ENCODE results near the gene ITPKB.
"Not testable (repeated sequence)": the region's sequence is repeated elsewhere in the genome, so short reads cannot be mapped to it uniquely, and the experiment has no call there.

The ITPKB gene

DNA sequence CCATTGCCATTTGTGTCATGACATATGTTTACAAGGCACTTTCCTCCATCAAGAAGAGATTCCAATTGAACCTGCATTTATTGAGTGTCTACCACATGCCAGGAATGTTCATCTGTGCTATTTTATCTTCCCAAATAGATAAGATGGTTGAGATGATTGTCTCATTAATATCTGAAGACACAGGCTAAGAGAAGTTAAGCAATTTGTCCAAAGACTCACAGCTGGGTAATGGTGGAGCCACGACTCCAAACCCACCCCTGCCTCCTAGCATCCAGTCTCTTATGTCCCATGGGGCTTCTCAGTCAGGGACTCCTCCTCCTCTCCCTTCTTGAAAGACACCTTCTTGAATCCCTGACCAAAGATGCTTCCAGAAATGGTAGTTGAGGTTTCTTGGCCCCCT, 122.4 kb downstream of the ITPKB start:
- no peak overlapping the region for H3K4me3 ChIP-seq (ENCODE audit: control insufficient read depth, low read depth, low read length)
- DNase-seq (ENCODE audit: low read depth): no peak
- TF ChIP-seq, protein P1, sequence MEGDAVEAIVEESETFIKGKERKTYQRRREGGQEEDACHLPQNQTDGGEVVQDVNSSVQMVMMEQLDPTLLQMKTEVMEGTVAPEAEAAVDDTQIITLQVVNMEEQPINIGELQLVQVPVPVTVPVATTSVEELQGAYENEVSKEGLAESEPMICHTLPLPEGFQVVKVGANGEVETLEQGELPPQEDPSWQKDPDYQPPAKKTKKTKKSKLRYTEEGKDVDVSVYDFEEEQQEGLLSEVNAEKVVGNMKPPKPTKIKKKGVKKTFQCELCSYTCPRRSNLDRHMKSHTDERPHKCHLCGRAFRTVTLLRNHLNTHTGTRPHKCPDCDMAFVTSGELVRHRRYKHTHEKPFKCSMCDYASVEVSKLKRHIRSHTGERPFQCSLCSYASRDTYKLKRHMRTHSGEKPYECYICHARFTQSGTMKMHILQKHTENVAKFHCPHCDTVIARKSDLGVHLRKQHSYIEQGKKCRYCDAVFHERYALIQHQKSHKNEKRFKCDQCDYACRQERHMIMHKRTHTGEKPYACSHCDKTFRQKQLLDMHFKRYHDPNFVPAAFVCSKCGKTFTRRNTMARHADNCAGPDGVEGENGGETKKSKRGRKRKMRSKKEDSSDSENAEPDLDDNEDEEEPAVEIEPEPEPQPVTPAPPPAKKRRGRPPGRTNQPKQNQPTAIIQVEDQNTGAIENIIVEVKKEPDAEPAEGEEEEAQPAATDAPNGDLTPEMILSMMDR (IDR thresholded peaks at IDR 0.05; ENCODE audit: control insufficient read depth, insufficient read depth, low read depth, low read length, missing control alignments): no peak

DNA sequence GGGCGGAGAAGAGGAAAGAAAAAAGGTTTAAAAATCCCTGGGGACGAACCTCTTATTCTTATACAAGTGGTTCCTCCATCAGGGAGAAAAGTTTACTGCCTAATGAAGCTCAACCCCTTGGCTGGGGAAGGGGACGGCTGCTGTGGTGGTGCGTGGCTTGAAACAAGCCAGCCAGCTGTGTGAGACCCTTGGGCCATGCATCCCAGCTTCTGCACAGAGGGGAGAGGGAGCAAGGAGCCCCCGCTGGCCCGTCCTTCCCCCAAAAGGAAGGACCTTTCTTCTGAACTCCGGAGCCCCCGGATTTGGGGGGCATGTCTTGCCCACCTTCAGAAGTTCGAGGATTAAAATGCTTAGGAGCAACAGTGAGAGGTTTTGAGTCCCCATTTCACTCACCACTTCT, 123.2 kb downstream of the ITPKB start:
- TF ChIP-seq, protein P1 (IDR thresholded peaks at IDR 0.05; ENCODE audit: control insufficient read depth, insufficient read depth, low read depth, low read length, missing control alignments): no peak
- no peak overlapping the region for H3K4me3 ChIP-seq (ENCODE audit: control insufficient read depth, low read depth, low read length)
- DNase-seq (ENCODE audit: low read depth): no peak

DNA sequence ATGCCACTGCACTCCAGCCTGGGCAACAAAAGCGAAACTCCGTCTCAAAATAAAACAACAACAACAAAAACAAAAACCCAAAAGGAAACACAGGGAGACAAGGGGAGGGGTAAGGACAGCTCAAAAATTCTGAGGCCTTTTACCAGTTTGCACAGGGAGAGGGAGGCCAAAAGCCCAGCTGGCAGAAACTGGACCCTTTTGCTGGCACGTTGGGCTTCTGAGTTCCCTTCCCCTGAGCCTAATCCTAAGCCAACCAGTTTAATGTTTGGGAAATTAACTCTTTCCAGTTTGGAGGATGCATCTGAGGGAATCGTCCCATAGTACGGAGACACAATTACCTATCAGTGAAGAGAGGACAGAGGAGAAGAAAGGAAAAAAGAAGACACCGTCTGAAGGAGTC, 127.1 kb downstream of the ITPKB start:
- not testable (repeated sequence) for H3K4me3 ChIP-seq (ENCODE audit: control insufficient read depth, low read depth, low read length); DNase-seq (ENCODE audit: low read depth)

DNA sequence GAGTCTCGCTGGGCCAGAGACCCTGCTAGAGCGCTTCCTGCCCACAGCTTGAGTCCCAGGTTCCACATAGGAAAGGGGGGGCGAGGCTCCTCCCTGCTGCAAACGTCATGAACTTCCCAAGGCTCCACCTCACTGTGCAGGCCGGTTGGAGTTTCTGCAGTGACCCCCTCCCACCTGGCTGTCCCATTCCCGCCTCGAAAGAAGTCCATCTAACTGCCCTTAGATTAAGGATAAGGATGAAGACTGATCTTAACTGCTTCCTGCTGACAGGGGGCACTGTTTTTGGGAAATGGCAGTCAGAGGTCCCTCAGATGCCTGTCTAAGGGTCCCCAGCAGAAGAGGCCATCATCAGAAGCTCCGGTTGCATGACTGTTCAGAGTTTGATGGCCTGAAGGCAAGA, 127.8 kb downstream of the ITPKB start:
- no peak for DNase-seq (ENCODE audit: low read depth)
- TF ChIP-seq, protein P1 (IDR thresholded peaks at IDR 0.05; ENCODE audit: control insufficient read depth, insufficient read depth, low read depth, low read length, missing control alignments): no peak
- H3K4me3 ChIP-seq (ENCODE audit: control insufficient read depth, low read depth, low read length): no peak overlapping the region

DNA sequence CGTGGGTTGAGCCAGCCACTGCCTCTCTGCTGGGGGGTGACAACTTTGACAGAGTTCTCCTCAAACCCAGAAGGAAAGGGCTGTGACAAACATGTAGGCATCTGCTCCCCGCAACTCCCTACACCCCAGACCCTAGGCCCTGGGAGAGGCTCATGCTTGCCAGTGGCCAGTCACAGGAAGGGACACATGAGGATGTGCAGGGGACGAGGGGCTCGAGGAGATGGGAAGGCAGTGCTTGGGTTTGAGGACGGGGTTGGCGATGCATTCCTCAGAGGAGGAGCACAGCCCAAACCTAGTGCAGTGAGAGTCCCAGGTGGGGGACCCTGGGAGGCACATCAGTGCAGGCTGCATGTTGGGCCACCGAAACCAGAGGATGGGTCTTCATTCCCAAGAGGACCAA, 128.4 kb downstream of the ITPKB start:
- TF ChIP-seq, protein P1 (IDR thresholded peaks at IDR 0.05; ENCODE audit: control insufficient read depth, insufficient read depth, low read depth, low read length, missing control alignments): no peak
- H3K4me3 ChIP-seq (ENCODE audit: control insufficient read depth, low read depth, low read length): no peak overlapping the region
- DNase-seq (ENCODE audit: low read depth): no peak

DNA sequence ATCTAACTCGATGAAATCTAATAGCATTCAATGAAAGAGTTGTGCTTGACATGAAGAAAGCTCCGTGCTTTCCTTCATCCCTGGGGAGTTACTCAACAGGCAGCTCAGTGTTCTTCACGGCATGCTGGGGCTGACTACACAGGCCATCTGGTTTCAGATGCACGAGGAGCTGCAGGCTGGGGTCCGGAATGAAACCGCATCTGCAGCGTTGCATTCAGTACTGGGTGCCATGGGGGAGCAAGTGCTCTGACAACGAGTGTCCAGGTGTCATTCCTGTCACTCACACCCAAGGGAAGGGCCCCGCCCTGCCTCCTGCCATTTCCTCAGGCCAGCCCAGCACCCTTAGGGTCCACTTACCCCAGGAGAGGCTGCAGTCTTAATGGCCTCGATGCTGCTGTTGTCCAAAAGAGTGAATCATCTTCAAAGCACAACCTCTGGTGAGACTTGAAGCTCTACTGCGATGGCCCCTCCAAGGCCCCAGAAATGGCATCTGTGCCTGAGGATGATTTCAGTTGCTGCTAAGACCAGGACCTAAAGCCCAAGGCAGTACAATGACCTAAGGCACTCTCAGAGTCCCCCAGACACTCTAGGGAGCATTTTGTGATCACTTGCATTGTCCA, 129.1 kb downstream of the ITPKB start:
- TF ChIP-seq, protein P1 (IDR thresholded peaks at IDR 0.05; ENCODE audit: control insufficient read depth, insufficient read depth, low read depth, low read length, missing control alignments): no peak
- H3K4me3 ChIP-seq (ENCODE audit: control insufficient read depth, low read depth, low read length): no peak overlapping the region
- no peak for DNase-seq (ENCODE audit: low read depth)

DNA sequence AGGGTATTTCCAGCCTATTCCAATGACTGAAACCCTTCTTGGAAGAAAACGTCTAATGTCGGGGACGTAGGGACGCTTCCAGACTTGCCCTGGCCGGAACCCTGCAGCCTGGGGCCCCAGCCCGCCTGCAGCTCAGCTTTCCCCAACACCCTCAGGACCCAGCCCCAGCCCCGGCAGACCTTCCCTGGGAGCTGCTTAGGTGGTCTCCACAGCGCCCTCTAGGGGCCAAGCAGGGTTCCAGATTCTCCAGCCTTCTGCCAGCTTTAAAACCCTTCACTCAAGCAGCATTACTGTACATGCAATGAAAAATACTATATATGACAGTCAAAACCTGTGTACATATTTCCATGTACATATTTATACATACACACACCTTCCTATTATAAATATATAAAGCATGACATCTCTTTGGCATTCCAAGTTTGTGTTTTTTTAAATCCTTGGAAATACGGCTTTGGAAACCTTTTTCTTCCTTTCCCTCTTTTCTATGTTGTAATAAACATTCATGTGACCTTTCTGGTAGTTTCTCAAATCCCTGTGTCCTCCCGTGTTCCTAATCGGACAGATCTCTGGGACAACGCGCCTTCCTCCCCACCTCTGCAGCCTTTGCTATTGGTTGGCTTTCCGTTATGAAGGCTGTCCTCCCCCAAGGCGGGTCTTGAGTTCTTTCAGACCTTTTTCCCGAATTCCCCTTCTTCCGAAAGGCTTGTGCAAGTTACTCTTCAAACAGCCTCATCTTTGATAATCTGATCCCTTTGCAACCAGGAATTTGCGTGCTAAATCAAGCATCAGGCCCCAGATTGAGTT, 130.2 kb downstream of the ITPKB start:
- DNase-seq (ENCODE audit: low read depth): no peak
- TF ChIP-seq, protein P1 (IDR thresholded peaks at IDR 0.05; ENCODE audit: control insufficient read depth, insufficient read depth, low read depth, low read length, missing control alignments): peak; percentile 84
- H3K4me3 ChIP-seq (ENCODE audit: control insufficient read depth, low read depth, low read length): no peak overlapping the region
